DOHH2 (cell line): Measurements from ENCODE around the gene ITPR1.

ENCODE experiments used
- EZH2phosphoT487 ChIP-seq: fragments of 200-600 bp; sonication (generic); IDR thresholded peaks from 2 replicates; pipeline ENCODE4 v1.6.1; 2017; ENCODE audit warnings: borderline replicate concordance, mild to moderate bottlenecking, antibody characterized with exemption, low read length, moderate library complexity, mixed read lengths
- TF ChIP-seq, protein P1 (sequence below): fragments of 200-600 bp; sonication (generic); IDR thresholded peaks from one replicate; pipeline ENCODE4 v1.5.1; 2014; ENCODE audit warnings: antibody characterized with exemption, mild to moderate bottlenecking, low read depth, low read length; ENCODE audit not compliant: poor library complexity, severe bottlenecking

DNA sequence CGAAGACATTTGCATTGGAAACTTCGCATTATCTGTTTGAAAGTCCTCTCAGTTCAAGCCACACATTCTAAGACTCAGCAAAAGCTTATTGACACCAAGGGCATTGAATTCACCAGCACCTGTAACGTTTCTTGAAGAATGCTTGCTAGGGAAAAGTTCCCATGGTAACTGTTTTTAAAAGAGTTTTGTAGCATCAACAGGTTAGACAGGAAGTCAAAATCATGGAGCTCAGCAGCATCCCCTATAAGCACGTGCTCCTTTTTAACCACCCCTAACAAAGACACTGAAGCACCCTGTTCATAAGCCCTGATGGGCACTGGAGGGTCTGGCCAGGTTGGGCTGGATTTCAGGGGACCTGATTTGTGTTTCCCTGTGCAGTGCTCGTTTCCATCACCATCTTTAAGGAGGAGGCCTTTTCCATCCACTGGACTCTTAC, 256.4 kb downstream of the ITPR1 start:
- TF ChIP-seq, protein P1, sequence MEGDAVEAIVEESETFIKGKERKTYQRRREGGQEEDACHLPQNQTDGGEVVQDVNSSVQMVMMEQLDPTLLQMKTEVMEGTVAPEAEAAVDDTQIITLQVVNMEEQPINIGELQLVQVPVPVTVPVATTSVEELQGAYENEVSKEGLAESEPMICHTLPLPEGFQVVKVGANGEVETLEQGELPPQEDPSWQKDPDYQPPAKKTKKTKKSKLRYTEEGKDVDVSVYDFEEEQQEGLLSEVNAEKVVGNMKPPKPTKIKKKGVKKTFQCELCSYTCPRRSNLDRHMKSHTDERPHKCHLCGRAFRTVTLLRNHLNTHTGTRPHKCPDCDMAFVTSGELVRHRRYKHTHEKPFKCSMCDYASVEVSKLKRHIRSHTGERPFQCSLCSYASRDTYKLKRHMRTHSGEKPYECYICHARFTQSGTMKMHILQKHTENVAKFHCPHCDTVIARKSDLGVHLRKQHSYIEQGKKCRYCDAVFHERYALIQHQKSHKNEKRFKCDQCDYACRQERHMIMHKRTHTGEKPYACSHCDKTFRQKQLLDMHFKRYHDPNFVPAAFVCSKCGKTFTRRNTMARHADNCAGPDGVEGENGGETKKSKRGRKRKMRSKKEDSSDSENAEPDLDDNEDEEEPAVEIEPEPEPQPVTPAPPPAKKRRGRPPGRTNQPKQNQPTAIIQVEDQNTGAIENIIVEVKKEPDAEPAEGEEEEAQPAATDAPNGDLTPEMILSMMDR = no peak
- no peak for TF ChIP-seq EZH2phosphoT487
